Heart left ventricle (tissue), 13 donors: ENCODE data around the gene REEP1.

Experiments
- CTCF ChIP-seq, 12 donors: fragments of 200-600 bp; sonication (generic) in 4 of 12; IDR thresholded peaks; one replicate each; pipeline versions ENCODE4 v1.5.0 to v1.8.0; 2018 to 2022; ENCODE audit warnings: antibody characterized with exemption in 12 of 12, mild to moderate bottlenecking in 5 of 12
- POLR2A ChIP-seq, 2 donors: fragments of 450-650 bp; IDR thresholded peaks; one replicate each; pipeline ENCODE4 v1.6.1; 2017; ENCODE audit warnings: antibody characterized with exemption in 2 of 2, mild to moderate bottlenecking in 2 of 2, moderate library complexity in 2 of 2
- donor health status: ischemic (EF 13 %, LVEDD 7.1; RV severe dilation, severe dysfunction).
- donor health status: DM: no; HTN: yes; CAD: no.
- donor health status: DM: no; HTN: no; CAD: no.
- donor health status: ischemic (EF 25% LVEDD 6.9; RV normal size, moderate dysfunction).
- donor health status: ischemic (EF 25% LVEDD 5.7; RV mildly dilated, moderate dysfunction).
- donor health status: ischemic (EF 35%, LVEDD 5.7; RV mildly dilated, moderate dysfunction).
- donor health status: nonischemic (EF 11% LVEDD 7.7; RV severe dilation, severe dysfunction).
- donor health status: DM: yes; HTN: yes; CAD: no.
- donor health status: PGD.
- donor health status: ischemic (EF 29% LVEDD 5.4; RV normal size, mild dysfunction).
- donor health status: nonischemic (EF 23%, LVEDD 6.1; RV moderate dilation, normal function).

- TF ChIP-seq CTCF (IDR thresholded peaks at IDR 0.05) (no peak), POLR2A (IDR thresholded peaks at IDR 0.05) (no peak)
Measured at GRCh38 chr2:86176597-86176996, 160.8 kb downstream of the REEP1 start.
